Measurements from ENCODE around the gene PDE10A.

The PDE10A gene

DNA sequence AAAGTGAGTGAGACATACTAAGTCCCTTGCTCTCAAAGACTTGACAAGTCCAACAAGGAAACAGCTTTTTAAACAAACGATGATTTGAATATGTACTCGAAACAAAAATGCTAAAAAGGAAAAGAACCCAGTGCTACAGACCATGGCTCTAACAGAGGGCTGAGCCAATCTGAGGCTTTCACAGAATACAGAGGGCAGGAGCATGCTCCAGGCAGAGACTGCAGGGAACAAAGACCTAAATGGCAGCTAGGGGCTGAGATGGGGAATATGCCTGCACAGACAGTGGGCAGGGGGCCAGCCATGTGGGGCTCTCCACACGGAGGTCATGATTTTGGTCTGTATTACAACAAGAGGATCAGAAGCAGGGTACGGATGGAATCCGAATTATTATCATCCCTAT, 322.5 kb downstream of the PDE10A start:
- TF ChIP-seq CTCF (IDR thresholded peaks at IDR 0.05; ENCODE audit: insufficient read depth, low read length, poor library complexity, severe bottlenecking) = no peak
- DNase-seq (ENCODE audit: extremely low read depth, insufficient read length) = no peak
- no peaks in the 10 kb centered on the region for H3K36me3 ChIP-seq (ENCODE audit: control insufficient read depth, insufficient read depth, low read length)
- H3K4me3 ChIP-seq (replicated peaks; ENCODE audit: low read depth, low read length) = no peak overlapping the region
- no peaks in the 10 kb centered on the region for H3K27me3 ChIP-seq (replicated peaks; ENCODE audit: control insufficient read depth, insufficient read depth, low read length)

DNA sequence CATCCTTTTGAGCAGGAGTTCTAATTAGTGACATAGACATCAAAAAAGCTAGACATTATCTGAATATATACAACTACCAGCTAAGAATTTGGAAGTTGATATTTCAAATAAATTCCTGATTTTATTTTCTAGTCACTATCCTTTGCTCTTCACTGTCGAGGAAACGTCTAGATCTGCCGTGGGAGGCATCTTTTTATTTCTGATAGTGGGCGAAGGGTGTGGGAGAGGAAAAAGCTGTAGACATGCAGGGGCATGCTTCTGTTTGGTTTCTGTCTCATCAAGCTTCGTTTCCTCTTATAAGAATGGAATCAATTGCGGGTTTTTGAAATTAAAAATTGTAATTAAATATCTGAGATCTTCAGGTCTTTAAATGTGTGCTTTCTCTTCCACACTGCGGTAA, 337.4 kb downstream of the PDE10A start:
- DNase-seq (ENCODE audit: extremely low read depth, insufficient read length) = no peak
- TF ChIP-seq CTCF (IDR thresholded peaks at IDR 0.05; ENCODE audit: insufficient read depth, low read length, poor library complexity, severe bottlenecking) = no peak
- no peaks in the 10 kb centered on the region for H3K36me3 ChIP-seq (ENCODE audit: control insufficient read depth, insufficient read depth, low read length)
- no peaks in the 10 kb centered on the region for H3K27me3 ChIP-seq (replicated peaks; ENCODE audit: control insufficient read depth, insufficient read depth, low read length)
- no peak overlapping the region for H3K4me3 ChIP-seq (replicated peaks; ENCODE audit: low read depth, low read length)

- no peak for TF ChIP-seq CTCF (IDR thresholded peaks at IDR 0.05; ENCODE audit: insufficient read depth, low read length, poor library complexity, severe bottlenecking)
- DNase-seq (ENCODE audit: extremely low read depth, insufficient read length) = no peak
- Histone ChIP-seq H3K4me3 (replicated peaks; ENCODE audit: low read depth, low read length) (no peak overlapping the region), H3K27me3 (replicated peaks; ENCODE audit: control insufficient read depth, insufficient read depth, low read length) (no peaks in the 10 kb centered on the region), H3K36me3 (ENCODE audit: control insufficient read depth, insufficient read depth, low read length) (no peaks in the 10 kb centered on the region)
These were observed 341.4 kb downstream of the PDE10A start for GRCh38 chr6:165321555-165322145.

GRCh38 chr6:165321150-165321549, 341.9 kb downstream of the PDE10A start:
- H3K4me3 ChIP-seq (replicated peaks; ENCODE audit: low read depth, low read length) = no peak overlapping the region
- DNase-seq (ENCODE audit: extremely low read depth, insufficient read length) = no peak
- no peaks in the 10 kb centered on the region for H3K27me3 ChIP-seq (replicated peaks; ENCODE audit: control insufficient read depth, insufficient read depth, low read length)
- no peaks in the 10 kb centered on the region for H3K36me3 ChIP-seq (ENCODE audit: control insufficient read depth, insufficient read depth, low read length)
- no peak for TF ChIP-seq CTCF (IDR thresholded peaks at IDR 0.05; ENCODE audit: insufficient read depth, low read length, poor library complexity, severe bottlenecking)

DNA sequence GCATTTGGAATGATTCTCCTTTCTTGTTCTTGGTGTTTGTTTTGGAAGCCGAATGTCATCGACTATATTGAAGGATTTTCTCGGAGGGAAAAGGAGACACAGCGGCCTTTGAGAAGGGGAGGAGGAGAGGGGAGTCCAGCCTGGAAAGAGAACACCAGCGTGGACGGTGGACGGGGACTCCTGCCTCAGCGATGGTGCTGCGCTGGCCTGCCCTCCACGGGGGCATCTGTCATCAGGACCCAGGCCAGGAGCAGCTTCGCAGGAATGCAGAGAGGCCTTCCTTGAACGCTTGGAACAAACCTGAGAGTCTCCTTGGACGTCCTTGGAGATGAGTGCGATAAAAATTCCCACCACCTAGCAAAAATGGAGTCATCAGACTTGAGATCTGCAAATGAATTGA, 345.3 kb downstream of the PDE10A start:
- Histone ChIP-seq H3K36me3 (ENCODE audit: control insufficient read depth, insufficient read depth, low read length) (no peaks in the 10 kb centered on the region), H3K27me3 (replicated peaks; ENCODE audit: control insufficient read depth, insufficient read depth, low read length) (no peaks in the 10 kb centered on the region), H3K4me3 (replicated peaks; ENCODE audit: low read depth, low read length) (no peak overlapping the region)
- no peak for TF ChIP-seq CTCF (IDR thresholded peaks at IDR 0.05; ENCODE audit: insufficient read depth, low read length, poor library complexity, severe bottlenecking)
- DNase-seq (ENCODE audit: extremely low read depth, insufficient read length) = no peak
